ENCODE measurements around the gene PGAM2. TPM values are rescaled to one million over a fixed set of nuclear protein-coding genes. Genes with fewer than 3 reads are reported as not detected.

Gene PGAM2
- total and polyA plus RNA-seq, 2 experiments from 2014 or later = 2.9 to 7.8 TPM

- Histone ChIP-seq H4K20me1 (replicated peaks; ENCODE audit: insufficient read depth) (no peaks in the 10 kb centered on the region; the same call in 1 of the 2 replicates), H3K4me1 (ENCODE audit: insufficient read depth) (no peaks in the 10 kb centered on the region), H3K4me3 (no peak overlapping the region; the same call in 1 of the 2 replicates), H2AFZ (no peak overlapping the region), H3K27me3 (ENCODE audit: insufficient read depth) (no peaks in the 10 kb centered on the region), H3K27ac (ENCODE audit: low read depth) (no peak overlapping the region), H3K79me2 (replicated peaks; ENCODE audit: insufficient read depth) (no peaks in the 10 kb centered on the region), H3K9me2 (ENCODE audit: insufficient read depth) (no peaks in the 10 kb centered on the region), H3K4me2 (peak overlapping the region; percentile 48; the same call in 1 of the 2 replicates), H3K36me3 (ENCODE audit: insufficient read depth) (no peaks in the 10 kb centered on the region), H3F3A (replicated peaks; ENCODE audit: low read depth) (0 out of 2 replicates have a peak, but pooled peaks cover 2% of the 10 kb centered on the region)
- Mint-ChIP-seq H3K27me3 (ENCODE audit: insufficient read depth, low read depth, poor library complexity) (peaks cover 15% of the 10 kb centered on the region), H3K9me3 (no peaks in the 10 kb centered on the region; the same call in 2 of the 3 replicates), H3K4me3 (peak overlapping the region; percentile 75; the same call in 2 of the 3 replicates), H3K4me1 (peaks cover 6% of the 10 kb centered on the region; the same call in 2 of the 3 replicates), H3K27ac (no peak overlapping the region), H3K36me3 (ENCODE audit: low read depth) (peaks cover 43% of the 10 kb centered on the region)
- DNase-seq (ENCODE audit: low spot score) = peak; percentile 18
- TF ChIP-seq ZNF462 (CRISPR knock-in tag; IDR thresholded peaks at IDR 0.05) (no peak), POLR2AphosphoS5 (IDR thresholded peaks at IDR 0.05; ENCODE audit: low read depth) (peak; percentile 41), ZNF114 (CRISPR knock-in tag; IDR thresholded peaks at IDR 0.05) (no peak)
- peak; percentile 62 for ATAC-seq
Observed at GRCh38 chr7:44112997-44113763, 47.8 kb upstream of the PGAM2 start.
